HG02588 (cell line): ENCODE results near the gene PRUNE2.

Source experiments
- ATAC-seq: cut with Tn5 transposase; IDR thresholded peaks from one replicate; pipeline ENCODE4 v1.9.1; 2021; ENCODE audit warnings: mild to moderate bottlenecking, moderate library complexity; ENCODE audit not compliant: unreplicated experiment

Gene PRUNE2

DNA sequence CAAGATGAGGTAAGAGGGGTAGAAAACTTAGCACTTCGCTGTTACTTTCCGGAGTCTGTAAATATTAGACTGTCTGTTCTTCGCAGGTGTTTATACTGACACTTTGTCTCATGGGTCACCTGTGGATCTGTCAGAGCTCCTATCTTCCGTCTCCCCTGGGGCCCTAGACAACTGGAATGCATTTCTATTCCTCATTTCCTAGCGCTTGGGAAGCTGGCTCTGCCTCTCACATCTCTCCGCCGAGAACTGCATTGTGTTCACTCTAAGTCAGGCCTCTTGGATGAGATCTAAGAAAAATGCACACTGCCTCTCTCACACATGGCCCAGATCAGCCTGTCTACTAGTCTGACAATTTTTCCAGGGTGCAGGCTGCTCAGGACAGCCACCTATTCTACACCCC, 102.2 kb downstream of the PRUNE2 start:
- ATAC-seq = no peak

GRCh38 chr9:76803083-76803482, 102.8 kb downstream of the PRUNE2 start:
- no peak for ATAC-seq

- no peak for ATAC-seq
These were observed 105.0 kb downstream of the PRUNE2 start for GRCh38 chr9:76800901-76801300.

GRCh38 chr9:76799473-76799872, 106.4 kb downstream of the PRUNE2 start:
- ATAC-seq = no peak

- ATAC-seq = no peak
These were observed 107.4 kb downstream of the PRUNE2 start for GRCh38 chr9:76798527-76798926.

GRCh38 chr9:76796296-76796695, 109.6 kb downstream of the PRUNE2 start:
- no peak for ATAC-seq

- no peak for ATAC-seq
These were observed 112.0 kb downstream of the PRUNE2 start for GRCh38 chr9:76793784-76794431.

- ATAC-seq = no peak
These were observed 116.1 kb downstream of the PRUNE2 start for GRCh38 chr9:76789840-76790239.

- ATAC-seq = no peak
These were observed 118.2 kb downstream of the PRUNE2 start for GRCh38 chr9:76787677-76788076.

GRCh38 chr9:76785501-76785900, 120.4 kb downstream of the PRUNE2 start:
- ATAC-seq = no peak

GRCh38 chr9:76784881-76785280, 121.0 kb downstream of the PRUNE2 start:
- ATAC-seq = no peak

GRCh38 chr9:76772686-76773445, 133.0 kb downstream of the PRUNE2 start:
- ATAC-seq = no peak

DNA sequence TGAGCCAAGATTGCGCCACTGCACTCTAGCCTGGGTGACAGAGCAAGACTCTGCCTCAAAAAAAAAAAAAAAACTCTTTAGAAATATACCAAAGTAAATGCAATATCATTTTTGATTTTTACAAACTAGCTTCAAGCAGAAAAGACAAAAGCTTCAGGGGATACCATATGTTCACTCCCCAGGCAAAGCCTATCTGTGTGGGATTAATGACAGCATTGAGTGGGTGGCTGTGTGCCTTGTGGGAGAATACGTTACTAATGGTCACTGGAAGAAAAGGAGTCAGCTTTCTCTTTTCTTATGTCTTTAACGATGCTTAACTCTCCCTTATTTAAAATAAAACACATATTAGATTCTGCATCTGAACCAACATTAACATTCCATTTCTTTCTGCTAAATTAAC, 139.8 kb downstream of the PRUNE2 start:
- ATAC-seq = no peak

GRCh38 chr9:76764138-76764537, 141.8 kb downstream of the PRUNE2 start, which contains the start of gene PCA3:
PCA3 (plus strand) TSS chr9:76764438.
- no peak for ATAC-seq

- no peak for ATAC-seq
These were observed 144.5 kb downstream of the PRUNE2 start for GRCh38 chr9:76761448-76761847.

DNA sequence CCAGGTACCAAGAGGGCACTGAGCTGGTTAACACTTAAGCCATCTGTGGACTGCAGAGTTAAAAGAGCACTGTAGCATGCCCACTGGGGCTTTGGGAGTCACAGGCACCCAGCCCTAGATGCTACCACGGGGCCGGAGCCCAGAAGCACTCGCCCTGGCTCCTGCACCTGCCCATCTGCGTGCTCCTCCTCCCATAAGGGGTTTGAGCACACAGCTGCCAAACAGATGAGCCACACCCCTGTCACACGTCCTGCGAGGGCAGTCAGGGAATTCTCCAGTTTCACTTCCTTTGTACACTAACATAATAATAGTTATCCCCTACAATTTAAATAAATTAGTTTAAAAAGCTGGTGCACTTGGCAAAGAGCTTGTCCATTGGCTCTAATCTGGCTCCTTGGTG, 146.2 kb downstream of the PRUNE2 start:
- ATAC-seq = no peak

DNA sequence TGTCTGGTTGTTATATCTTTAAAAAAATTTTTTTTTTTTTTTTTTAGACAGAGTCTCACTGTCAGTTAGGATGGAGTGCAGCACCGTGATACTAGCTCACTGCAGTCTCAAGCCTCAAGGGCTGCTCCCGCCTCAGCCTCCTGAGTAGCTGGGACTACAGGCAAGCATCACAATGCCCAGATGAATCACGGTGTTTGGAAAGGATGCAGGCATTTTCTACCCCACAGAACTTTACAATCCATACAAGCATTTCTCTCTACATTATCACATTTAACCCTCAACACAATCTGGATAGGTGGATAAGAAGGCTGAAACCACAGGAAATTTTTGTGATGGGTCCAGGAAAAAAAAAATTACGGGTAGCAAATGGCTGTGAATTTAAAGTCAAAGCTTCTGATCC, 147.4 kb downstream of the PRUNE2 start:
- no peak for ATAC-seq

GRCh38 chr9:76756941-76757673, 148.8 kb downstream of the PRUNE2 start:
- ATAC-seq = no peak

GRCh38 chr9:76756268-76756640, 149.7 kb downstream of the PRUNE2 start:
- no peak for ATAC-seq

DNA sequence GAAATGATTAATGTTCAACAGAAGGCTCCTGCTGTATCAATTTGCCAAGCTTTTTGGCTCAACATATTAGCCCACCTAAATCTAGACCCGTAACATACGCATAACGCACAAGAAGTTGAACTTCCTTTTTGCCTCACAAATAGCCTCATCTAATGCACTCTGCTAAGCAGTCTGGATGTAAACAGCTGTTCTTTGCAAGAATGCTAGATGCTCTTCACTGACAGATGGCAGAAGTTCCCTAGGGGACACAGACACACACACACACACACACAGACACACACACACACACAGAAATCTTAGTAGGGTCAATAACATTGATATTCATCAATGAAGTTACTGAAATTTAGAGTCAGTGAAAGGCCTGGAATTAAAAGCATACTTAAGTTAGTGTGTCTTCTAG, 154.9 kb downstream of the PRUNE2 start:
- no peak for ATAC-seq

- ATAC-seq = no peak
These were observed 161.6 kb downstream of the PRUNE2 start for GRCh38 chr9:76744336-76744735.

GRCh38 chr9:76743931-76744330, 162.0 kb downstream of the PRUNE2 start:
- no peak for ATAC-seq
